Measurements from ENCODE around the gene GXYLT1.
"Not testable (repeated sequence)": the region's sequence is repeated elsewhere in the genome, so short reads cannot be mapped to it uniquely, and the experiment has no call there.

Gene GXYLT1

DNA sequence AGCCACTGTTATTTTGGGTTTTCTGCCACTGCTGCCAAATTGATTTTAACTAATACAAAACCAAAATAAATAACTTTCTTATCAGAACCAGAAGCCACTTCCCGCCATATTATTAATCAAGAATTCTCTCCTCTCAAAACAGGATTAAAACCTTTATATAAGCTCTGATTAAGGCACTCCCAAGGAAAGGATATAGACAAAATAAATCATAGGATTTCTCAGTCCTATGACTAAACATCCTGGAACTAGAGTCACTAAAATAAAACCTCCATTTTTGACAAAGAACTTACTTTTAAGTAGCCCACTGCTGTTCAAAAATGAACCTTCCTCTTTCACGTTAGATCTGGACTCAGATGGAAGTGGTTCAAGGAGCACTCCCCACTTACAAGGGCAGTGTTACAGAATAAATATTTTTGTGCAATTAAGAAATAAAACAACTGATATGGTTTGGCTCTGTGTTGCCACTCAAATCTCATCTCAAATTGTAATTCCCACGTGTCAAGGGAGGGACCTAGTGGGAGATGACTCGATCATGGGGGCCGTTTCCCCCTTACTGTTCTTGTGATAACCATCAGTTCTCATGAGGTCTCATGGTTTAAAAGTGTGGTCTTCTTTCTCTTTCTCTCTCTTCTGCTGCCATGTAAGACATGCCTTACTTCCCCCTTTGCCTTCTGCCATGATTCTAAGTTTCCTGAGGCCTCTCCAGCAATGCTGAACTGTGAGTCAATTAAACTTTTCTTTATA, 26.4 kb downstream of the GXYLT1 start:
- no peak overlapping the region for H3K4me3 ChIP-seq (ENCODE audit: low read length)
- H3K27ac ChIP-seq (ENCODE audit: low read depth, low read length) = no peak overlapping the region
- no peak overlapping the region for H3K9ac ChIP-seq (ENCODE audit: low read length)
- H3K79me2 ChIP-seq (ENCODE audit: control insufficient read depth, insufficient read depth, low read length) = peaks cover 2% of the 10 kb centered on the region
- H2BK5ac ChIP-seq (ENCODE audit: low read length) = no peak overlapping the region
- no peaks in the 10 kb centered on the region for H3K27me3 ChIP-seq (ENCODE audit: insufficient read depth, low read length, poor library complexity)
- no peak overlapping the region for H3K18ac ChIP-seq (ENCODE audit: low read length)
- H3K36me3 ChIP-seq (ENCODE audit: control insufficient read depth, insufficient read depth, low read length) = peaks cover 2% of the 10 kb centered on the region
- H3K4me2 ChIP-seq (ENCODE audit: low read length) = no peak overlapping the region
- H4K5ac ChIP-seq (ENCODE audit: low read length) = no peak overlapping the region
- no peak for DNase-seq
- no peaks in the 10 kb centered on the region for H3K4me1 ChIP-seq (ENCODE audit: control insufficient read depth, low read depth, low read length)
- H4K8ac ChIP-seq (ENCODE audit: low read depth, low read length) = no peak overlapping the region
- no peak overlapping the region for H2BK120ac ChIP-seq (ENCODE audit: low read depth, low read length)
- no peak overlapping the region for H2AK5ac ChIP-seq (ENCODE audit: low read length)
- no peak overlapping the region for H3K56ac ChIP-seq (ENCODE audit: low read length)
- H3K23ac ChIP-seq (ENCODE audit: low read length) = no peak overlapping the region
- no peak overlapping the region for H2BK15ac ChIP-seq (replicated peaks; ENCODE audit: low read depth)
- H3K79me1 ChIP-seq (ENCODE audit: low read length) = peaks cover 6% of the 10 kb centered on the region
- no peak overlapping the region for H3K4ac ChIP-seq (ENCODE audit: low read depth, low read length)
- WGBS (ENCODE audit: extremely low coverage, insufficient coverage, low lambda C conversion rate) = no CpG with 5 or more reads among the region's 5 CpGs

DNA sequence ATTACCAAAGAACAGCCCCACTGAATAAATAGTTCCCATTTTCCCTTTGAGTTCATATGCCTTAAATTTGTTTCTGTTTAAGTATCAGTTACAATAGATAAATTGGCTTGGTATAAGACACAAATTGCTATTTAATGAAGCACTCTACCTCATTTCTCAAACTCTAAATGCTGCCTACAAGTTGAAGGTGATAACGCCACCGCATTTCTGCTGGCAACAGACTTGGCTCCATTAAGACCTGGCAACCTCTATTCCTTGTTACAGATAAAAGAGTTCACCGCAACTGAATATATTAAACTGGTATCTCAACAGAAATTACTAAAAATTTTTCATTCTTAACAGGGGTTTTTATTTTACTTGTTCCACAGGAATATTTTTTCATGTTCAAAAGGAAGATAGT, 35.6 kb downstream of the GXYLT1 start:
- WGBS (ENCODE audit: extremely low coverage, insufficient coverage, low lambda C conversion rate) = no CpG with 5 or more reads among the region's 3 CpGs
- H3K4me3 ChIP-seq (ENCODE audit: low read length) = no peak overlapping the region
- no peaks in the 10 kb centered on the region for H3K79me1 ChIP-seq (ENCODE audit: low read length)
- no peak overlapping the region for H3K18ac ChIP-seq (ENCODE audit: low read length)
- no peak overlapping the region for H4K8ac ChIP-seq (ENCODE audit: low read depth, low read length)
- no peak overlapping the region for H3K9ac ChIP-seq (ENCODE audit: low read length)
- no peaks in the 10 kb centered on the region for H3K27me3 ChIP-seq (ENCODE audit: insufficient read depth, low read length, poor library complexity)
- H3K56ac ChIP-seq (ENCODE audit: low read length) = no peak overlapping the region
- no peak overlapping the region for H2AK5ac ChIP-seq (ENCODE audit: low read length)
- H3K36me3 ChIP-seq (ENCODE audit: control insufficient read depth, insufficient read depth, low read length) = no peaks in the 10 kb centered on the region
- no peak overlapping the region for H3K23ac ChIP-seq (ENCODE audit: low read length)
- no peaks in the 10 kb centered on the region for H3K4me1 ChIP-seq (ENCODE audit: control insufficient read depth, low read depth, low read length)
- no peak overlapping the region for H2BK15ac ChIP-seq (replicated peaks; ENCODE audit: low read depth)
- no peaks in the 10 kb centered on the region for H3K79me2 ChIP-seq (ENCODE audit: control insufficient read depth, insufficient read depth, low read length)
- no peak overlapping the region for H2BK5ac ChIP-seq (ENCODE audit: low read length)
- no peak overlapping the region for H3K27ac ChIP-seq (ENCODE audit: low read depth, low read length)
- no peak overlapping the region for H2BK120ac ChIP-seq (ENCODE audit: low read depth, low read length)
- H4K5ac ChIP-seq (ENCODE audit: low read length) = no peak overlapping the region
- no peak overlapping the region for H3K4me2 ChIP-seq (ENCODE audit: low read length)
- no peak for DNase-seq
- H3K4ac ChIP-seq (ENCODE audit: low read depth, low read length) = no peak overlapping the region

DNA sequence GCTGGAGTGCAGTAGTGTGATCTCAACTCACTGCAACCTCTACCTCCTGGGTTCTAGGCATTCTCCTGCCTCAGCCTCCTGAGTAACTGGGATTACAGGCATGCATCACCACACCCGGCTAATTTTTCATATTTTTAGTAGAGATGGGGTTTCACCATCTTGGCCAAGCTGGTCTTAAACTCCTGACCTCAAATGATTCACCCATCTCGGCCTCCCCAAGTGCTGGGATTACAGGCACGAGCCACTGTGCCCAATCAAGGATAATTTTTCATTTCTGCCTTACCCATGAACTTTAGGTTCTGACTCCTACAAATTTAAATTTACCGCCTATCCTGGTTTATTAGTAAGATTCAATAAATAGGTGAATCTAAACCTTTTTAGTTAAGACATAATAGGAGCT, 37.9 kb downstream of the GXYLT1 start:
- not testable (repeated sequence) for H3K27ac ChIP-seq (ENCODE audit: low read depth, low read length); H4K8ac ChIP-seq (ENCODE audit: low read depth, low read length); H2BK15ac ChIP-seq (replicated peaks; ENCODE audit: low read depth); H3K9ac ChIP-seq (ENCODE audit: low read length); H3K4me1 ChIP-seq (ENCODE audit: control insufficient read depth, low read depth, low read length); H4K5ac ChIP-seq (ENCODE audit: low read length); H2BK120ac ChIP-seq (ENCODE audit: low read depth, low read length); H2AK5ac ChIP-seq (ENCODE audit: low read length); H3K79me1 ChIP-seq (ENCODE audit: low read length); H3K4ac ChIP-seq (ENCODE audit: low read depth, low read length); H3K56ac ChIP-seq (ENCODE audit: low read length); H3K36me3 ChIP-seq (ENCODE audit: control insufficient read depth, insufficient read depth, low read length); H3K79me2 ChIP-seq (ENCODE audit: control insufficient read depth, insufficient read depth, low read length); H3K4me2 ChIP-seq (ENCODE audit: low read length); H3K23ac ChIP-seq (ENCODE audit: low read length); H3K18ac ChIP-seq (ENCODE audit: low read length); H3K27me3 ChIP-seq (ENCODE audit: insufficient read depth, low read length, poor library complexity); H3K4me3 ChIP-seq (ENCODE audit: low read length); H2BK5ac ChIP-seq (ENCODE audit: low read length); DNase-seq
- WGBS (ENCODE audit: extremely low coverage, insufficient coverage, low lambda C conversion rate) = no CpG with 5 or more reads among the region's 4 CpGs

DNA sequence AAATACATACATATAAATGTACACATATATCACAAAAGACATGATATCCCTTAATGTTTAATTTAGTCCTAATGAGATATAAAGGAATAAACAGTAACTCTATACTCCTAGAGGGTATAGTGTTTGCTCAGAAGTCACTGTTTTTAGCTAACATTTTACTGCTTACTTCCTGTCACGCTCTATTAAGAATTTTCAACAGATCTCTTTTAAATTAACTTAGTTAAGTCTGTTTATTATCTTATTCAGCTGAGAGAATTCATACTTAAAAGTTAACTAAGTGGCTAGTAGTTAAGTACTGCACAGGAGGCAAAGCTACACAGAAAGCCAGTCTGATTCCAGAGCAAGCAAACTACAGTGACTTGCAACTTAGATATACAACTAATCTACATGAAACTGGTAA, 39.9 kb downstream of the GXYLT1 start:
- no peak overlapping the region for H2AK5ac ChIP-seq (ENCODE audit: low read length)
- no peak overlapping the region for H2BK5ac ChIP-seq (ENCODE audit: low read length)
- no peak overlapping the region for H3K4me3 ChIP-seq (ENCODE audit: low read length)
- no peaks in the 10 kb centered on the region for H3K27me3 ChIP-seq (ENCODE audit: insufficient read depth, low read length, poor library complexity)
- H3K79me1 ChIP-seq (ENCODE audit: low read length) = no peaks in the 10 kb centered on the region
- H3K4ac ChIP-seq (ENCODE audit: low read depth, low read length) = no peak overlapping the region
- H3K18ac ChIP-seq (ENCODE audit: low read length) = no peak overlapping the region
- no peak for DNase-seq
- H3K4me2 ChIP-seq (ENCODE audit: low read length) = no peak overlapping the region
- no peak overlapping the region for H3K27ac ChIP-seq (ENCODE audit: low read depth, low read length)
- no peaks in the 10 kb centered on the region for H3K79me2 ChIP-seq (ENCODE audit: control insufficient read depth, insufficient read depth, low read length)
- H3K4me1 ChIP-seq (ENCODE audit: control insufficient read depth, low read depth, low read length) = no peaks in the 10 kb centered on the region
- H2BK120ac ChIP-seq (ENCODE audit: low read depth, low read length) = no peak overlapping the region
- H3K9ac ChIP-seq (ENCODE audit: low read length) = no peak overlapping the region
- no peak overlapping the region for H4K8ac ChIP-seq (ENCODE audit: low read depth, low read length)
- H3K23ac ChIP-seq (ENCODE audit: low read length) = no peak overlapping the region
- H4K5ac ChIP-seq (ENCODE audit: low read length) = no peak overlapping the region
- no peak overlapping the region for H3K56ac ChIP-seq (ENCODE audit: low read length)
- H2BK15ac ChIP-seq (replicated peaks; ENCODE audit: low read depth) = no peak overlapping the region
- no CpG with 5 or more reads among the region's 1 CpG for WGBS (ENCODE audit: extremely low coverage, insufficient coverage, low lambda C conversion rate)
- no peaks in the 10 kb centered on the region for H3K36me3 ChIP-seq (ENCODE audit: control insufficient read depth, insufficient read depth, low read length)

DNA sequence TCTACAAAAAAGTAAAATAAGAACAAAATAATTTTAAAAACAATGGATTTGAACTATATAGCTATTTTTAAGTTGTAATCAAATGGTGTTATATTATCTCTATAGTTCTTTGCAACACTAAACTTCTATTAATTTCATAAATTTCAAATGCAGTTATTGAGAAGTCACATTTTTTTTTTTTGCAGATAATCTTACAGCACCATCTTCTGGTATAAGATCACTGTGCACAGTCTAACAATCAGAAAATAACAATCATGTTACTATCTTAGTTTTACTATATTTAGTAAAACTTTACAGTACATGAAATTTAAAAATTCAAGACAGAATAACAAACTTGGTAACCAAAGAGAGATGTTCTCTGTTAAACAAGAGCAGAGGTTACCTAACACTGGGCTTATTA, 40.6 kb downstream of the GXYLT1 start:
- no peak overlapping the region for H2BK5ac ChIP-seq (ENCODE audit: low read length)
- no peaks in the 10 kb centered on the region for H3K4me1 ChIP-seq (ENCODE audit: control insufficient read depth, low read depth, low read length)
- H3K4me3 ChIP-seq (ENCODE audit: low read length) = no peak overlapping the region
- no peak overlapping the region for H3K18ac ChIP-seq (ENCODE audit: low read length)
- H2AK5ac ChIP-seq (ENCODE audit: low read length) = no peak overlapping the region
- H3K56ac ChIP-seq (ENCODE audit: low read length) = no peak overlapping the region
- H3K27ac ChIP-seq (ENCODE audit: low read depth, low read length) = no peak overlapping the region
- no peaks in the 10 kb centered on the region for H3K79me2 ChIP-seq (ENCODE audit: control insufficient read depth, insufficient read depth, low read length)
- H3K4ac ChIP-seq (ENCODE audit: low read depth, low read length) = no peak overlapping the region
- no peaks in the 10 kb centered on the region for H3K79me1 ChIP-seq (ENCODE audit: low read length)
- no peak overlapping the region for H4K8ac ChIP-seq (ENCODE audit: low read depth, low read length)
- H4K5ac ChIP-seq (ENCODE audit: low read length) = no peak overlapping the region
- no peak overlapping the region for H3K4me2 ChIP-seq (ENCODE audit: low read length)
- no peaks in the 10 kb centered on the region for H3K36me3 ChIP-seq (ENCODE audit: control insufficient read depth, insufficient read depth, low read length)
- no peak overlapping the region for H3K23ac ChIP-seq (ENCODE audit: low read length)
- no peak for DNase-seq
- H3K9ac ChIP-seq (ENCODE audit: low read length) = no peak overlapping the region
- H2BK120ac ChIP-seq (ENCODE audit: low read depth, low read length) = no peak overlapping the region
- H3K27me3 ChIP-seq (ENCODE audit: insufficient read depth, low read length, poor library complexity) = no peaks in the 10 kb centered on the region
- H2BK15ac ChIP-seq (replicated peaks; ENCODE audit: low read depth) = no peak overlapping the region

DNA sequence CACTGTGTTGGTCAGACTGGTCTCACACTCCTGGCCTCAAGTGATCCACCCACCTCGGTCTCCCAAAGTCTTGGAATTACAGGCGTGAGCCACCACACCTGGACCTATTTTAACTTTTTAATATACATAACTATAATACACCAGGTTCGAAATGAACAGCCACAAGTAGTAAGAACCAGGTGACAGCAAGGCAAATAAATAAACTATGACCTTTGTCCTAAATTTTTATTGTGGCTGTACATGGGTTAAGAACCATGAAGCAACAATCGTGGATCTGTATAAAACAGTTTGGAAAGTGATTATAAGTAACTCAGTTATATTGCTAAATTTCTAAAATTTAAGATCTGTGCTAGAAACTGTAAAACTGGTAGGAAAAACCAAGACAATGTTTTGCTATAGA, 41.5 kb downstream of the GXYLT1 start:
- Histone ChIP-seq H3K56ac (ENCODE audit: low read length) (no peak overlapping the region), H3K27me3 (ENCODE audit: insufficient read depth, low read length, poor library complexity) (no peaks in the 10 kb centered on the region), H2BK5ac (ENCODE audit: low read length) (no peak overlapping the region), H3K4me2 (ENCODE audit: low read length) (no peak overlapping the region), H3K18ac (ENCODE audit: low read length) (no peak overlapping the region), H3K4ac (ENCODE audit: low read depth, low read length) (no peak overlapping the region), H4K8ac (ENCODE audit: low read depth, low read length) (no peak overlapping the region), H3K4me1 (ENCODE audit: control insufficient read depth, low read depth, low read length) (no peaks in the 10 kb centered on the region), H2BK120ac (ENCODE audit: low read depth, low read length) (no peak overlapping the region), H3K79me1 (ENCODE audit: low read length) (no peaks in the 10 kb centered on the region), H4K5ac (ENCODE audit: low read length) (no peak overlapping the region), H3K27ac (ENCODE audit: low read depth, low read length) (no peak overlapping the region), H3K36me3 (ENCODE audit: control insufficient read depth, insufficient read depth, low read length) (no peaks in the 10 kb centered on the region), H3K9ac (ENCODE audit: low read length) (no peak overlapping the region), H2AK5ac (ENCODE audit: low read length) (no peak overlapping the region), H3K79me2 (ENCODE audit: control insufficient read depth, insufficient read depth, low read length) (no peaks in the 10 kb centered on the region), H3K23ac (ENCODE audit: low read length) (no peak overlapping the region), H2BK15ac (replicated peaks; ENCODE audit: low read depth) (no peak overlapping the region), H3K4me3 (ENCODE audit: low read length) (no peak overlapping the region)
- no CpG with 5 or more reads among the region's 4 CpGs for WGBS (ENCODE audit: extremely low coverage, insufficient coverage, low lambda C conversion rate)
- no peak for DNase-seq
